ENCODE data around the gene ZNF521. TPM values are rescaled to one million over a fixed set of nuclear protein-coding genes. Genes with fewer than 3 reads are reported as not detected.

Gene ZNF521
- total RNA-seq, 1 experiment from 2014 or later: not detected

GRCh38 chr18:25066516-25066915 is 285.4 kb downstream of the ZNF521 start:
- no peak overlapping the region for H3K27ac ChIP-seq (ENCODE audit: low read depth, low read length, poor library complexity, severe bottlenecking)
- no peaks in the 10 kb centered on the region for H3K9me3 ChIP-seq (ENCODE audit: low read depth, low read length, poor library complexity, severe bottlenecking)
- ChIA-PET CTCF (no interaction called here), POLR2A (ENCODE audit: low non-redundant PET) (no interaction called here)
- intact Hi-C loops (cut with micrococcal nuclease; ENCODE audit: unreplicated experiment): no loop called here
- no peak for DNase-seq (ENCODE audit: low spot score)
- H3K36me3 ChIP-seq (ENCODE audit: insufficient read depth, low read length, poor library complexity, severe bottlenecking): no peaks in the 10 kb centered on the region
- TF ChIP-seq CTCF (conservative IDR thresholded peaks at IDR 0.05; ENCODE audit: low read depth, low read length) (no peak), EZH2 (IDR thresholded peaks at IDR 0.05; ENCODE audit: borderline replicate concordance, low read depth, low read length, poor library complexity, severe bottlenecking) (no peak)
- H3K27me3 ChIP-seq (replicated peaks; ENCODE audit: insufficient read depth, low read depth, low read length, poor library complexity): no peaks in the 10 kb centered on the region
- BruUV-seq (replicated peaks): no TSS peak
- H3K4me1 ChIP-seq (ENCODE audit: insufficient read depth, low read length, poor library complexity, severe bottlenecking): no peaks in the 10 kb centered on the region
- no peak overlapping the region for H3K4me3 ChIP-seq (ENCODE audit: low read depth, low read length, poor library complexity, severe bottlenecking)

GRCh38 chr18:25062720-25063119 is 289.2 kb downstream of the ZNF521 start:
- POLR2A ChIA-PET (ENCODE audit: low non-redundant PET): no interaction called here
- BruUV-seq (replicated peaks): no TSS peak
- Histone ChIP-seq H3K27me3 (replicated peaks; ENCODE audit: insufficient read depth, low read depth, low read length, poor library complexity) (no peaks in the 10 kb centered on the region), H3K36me3 (ENCODE audit: insufficient read depth, low read length, poor library complexity, severe bottlenecking) (no peaks in the 10 kb centered on the region), H3K27ac (ENCODE audit: low read depth, low read length, poor library complexity, severe bottlenecking) (no peak overlapping the region), H3K4me3 (ENCODE audit: low read depth, low read length, poor library complexity, severe bottlenecking) (no peak overlapping the region), H3K4me1 (ENCODE audit: insufficient read depth, low read length, poor library complexity, severe bottlenecking) (no peaks in the 10 kb centered on the region), H3K9me3 (ENCODE audit: low read depth, low read length, poor library complexity, severe bottlenecking) (no peaks in the 10 kb centered on the region)
- CTCF ChIA-PET: no interaction called here
- no peak for DNase-seq (ENCODE audit: low spot score)
- intact Hi-C loops (cut with micrococcal nuclease; ENCODE audit: unreplicated experiment): no loop called here
- TF ChIP-seq EZH2 (IDR thresholded peaks at IDR 0.05; ENCODE audit: borderline replicate concordance, low read depth, low read length, poor library complexity, severe bottlenecking) (no peak), CTCF (conservative IDR thresholded peaks at IDR 0.05; ENCODE audit: low read depth, low read length) (0 out of 2 replicates have a peak, but pooled peaks have one; percentile 9)

- no TSS peak for BruUV-seq (replicated peaks)
- no peak overlapping the region for H3K4me3 ChIP-seq (ENCODE audit: low read depth, low read length, poor library complexity, severe bottlenecking)
- POLR2A ChIA-PET (ENCODE audit: low non-redundant PET): no interaction called here
- no peaks in the 10 kb centered on the region for H3K9me3 ChIP-seq (ENCODE audit: low read depth, low read length, poor library complexity, severe bottlenecking)
- H3K27ac ChIP-seq (ENCODE audit: low read depth, low read length, poor library complexity, severe bottlenecking): no peak overlapping the region
- no peak for DNase-seq (ENCODE audit: low spot score)
- TF ChIP-seq CTCF (conservative IDR thresholded peaks at IDR 0.05; ENCODE audit: low read depth, low read length): no peak
- TF ChIP-seq EZH2 (IDR thresholded peaks at IDR 0.05; ENCODE audit: borderline replicate concordance, low read depth, low read length, poor library complexity, severe bottlenecking): no peak
- no peaks in the 10 kb centered on the region for H3K36me3 ChIP-seq (ENCODE audit: insufficient read depth, low read length, poor library complexity, severe bottlenecking)
- intact Hi-C loops (cut with micrococcal nuclease; ENCODE audit: unreplicated experiment): no loop called here
- CTCF ChIA-PET: no interaction called here
- H3K4me1 ChIP-seq (ENCODE audit: insufficient read depth, low read length, poor library complexity, severe bottlenecking): no peaks in the 10 kb centered on the region
- H3K27me3 ChIP-seq (replicated peaks; ENCODE audit: insufficient read depth, low read depth, low read length, poor library complexity): no peaks in the 10 kb centered on the region
Observed at GRCh38 chr18:25061395-25061794, 290.6 kb downstream of the ZNF521 start.
